NCI-H2029 (cell line): Measurements from ENCODE around the gene LONP2.
A peak's percentile ranks its signal among the peaks of the same experiment; 100 is the strongest.
"Not testable (repeated sequence)": the region's sequence is repeated elsewhere in the genome, so short reads cannot be mapped to it uniquely, and the experiment has no call there.

Experiments
- DNase-seq: peaks from one replicate; lab custom pipeline; 2025; lab: John Stamatoyannopoulos, UW

Gene LONP2

DNA sequence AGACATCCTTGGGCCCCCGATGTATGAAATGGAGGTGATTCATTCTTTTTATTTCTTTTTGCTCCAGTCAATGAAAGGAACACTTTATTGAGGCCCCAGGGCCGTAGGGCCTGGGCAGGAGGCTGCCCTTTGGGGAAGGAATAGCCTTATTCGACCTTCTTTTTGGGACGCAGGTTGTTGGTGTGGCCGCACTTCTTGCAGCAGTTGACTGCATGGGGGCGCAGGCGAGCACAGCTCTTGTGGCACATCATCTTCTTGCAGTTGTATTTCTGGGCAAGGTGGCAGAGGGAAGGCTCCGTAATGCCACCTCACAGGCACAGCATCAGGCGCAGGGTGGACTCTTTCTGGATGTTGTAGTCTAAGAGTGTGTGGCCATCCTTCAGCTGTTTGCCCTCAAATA lies 90.2 kb downstream of the LONP2 start:
- DNase-seq: no peak

DNA sequence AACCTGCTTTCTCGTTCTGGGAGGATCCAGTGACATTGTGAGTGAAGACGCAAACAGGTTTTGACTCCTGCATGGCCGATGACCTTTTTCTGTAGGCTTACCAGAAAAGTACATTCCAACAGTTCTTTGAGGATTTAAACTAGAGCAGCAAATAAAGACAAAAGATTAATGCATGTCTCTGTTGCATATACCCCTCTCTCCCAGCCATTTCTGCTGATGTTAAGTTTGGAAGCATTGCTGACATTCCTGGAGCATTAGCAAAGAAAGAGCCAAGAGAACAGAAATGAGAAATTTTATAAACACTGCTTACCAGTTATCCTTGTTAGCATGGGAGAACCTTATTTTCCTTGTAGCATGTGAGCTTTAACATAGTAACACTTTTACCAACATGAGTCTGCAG lies 91.9 kb downstream of the LONP2 start:
- no peak for DNase-seq

DNA sequence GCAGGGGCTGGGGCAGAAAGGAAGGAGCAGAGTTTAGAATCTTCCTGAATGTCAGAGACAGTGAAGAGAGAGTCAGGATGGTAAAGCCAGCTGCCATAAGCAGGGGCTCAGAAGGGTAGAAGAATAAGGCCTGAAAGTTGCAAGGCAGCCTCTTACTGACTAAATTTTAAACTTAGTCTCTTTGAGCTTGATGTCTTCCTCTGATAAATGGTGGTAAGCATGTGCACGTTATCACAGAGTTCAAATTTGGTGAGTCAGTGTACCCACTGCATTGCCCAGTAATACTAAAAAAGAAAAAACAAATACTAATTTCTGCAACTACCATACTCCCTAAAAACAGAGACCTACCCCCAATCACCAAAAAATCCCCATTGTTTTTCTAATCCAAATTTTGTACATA lies 96.0 kb downstream of the LONP2 start:
- DNase-seq: no peak

GRCh38 chr16:48342591-48342990 lies 98.5 kb downstream of the LONP2 start:
- no peak for DNase-seq

DNA sequence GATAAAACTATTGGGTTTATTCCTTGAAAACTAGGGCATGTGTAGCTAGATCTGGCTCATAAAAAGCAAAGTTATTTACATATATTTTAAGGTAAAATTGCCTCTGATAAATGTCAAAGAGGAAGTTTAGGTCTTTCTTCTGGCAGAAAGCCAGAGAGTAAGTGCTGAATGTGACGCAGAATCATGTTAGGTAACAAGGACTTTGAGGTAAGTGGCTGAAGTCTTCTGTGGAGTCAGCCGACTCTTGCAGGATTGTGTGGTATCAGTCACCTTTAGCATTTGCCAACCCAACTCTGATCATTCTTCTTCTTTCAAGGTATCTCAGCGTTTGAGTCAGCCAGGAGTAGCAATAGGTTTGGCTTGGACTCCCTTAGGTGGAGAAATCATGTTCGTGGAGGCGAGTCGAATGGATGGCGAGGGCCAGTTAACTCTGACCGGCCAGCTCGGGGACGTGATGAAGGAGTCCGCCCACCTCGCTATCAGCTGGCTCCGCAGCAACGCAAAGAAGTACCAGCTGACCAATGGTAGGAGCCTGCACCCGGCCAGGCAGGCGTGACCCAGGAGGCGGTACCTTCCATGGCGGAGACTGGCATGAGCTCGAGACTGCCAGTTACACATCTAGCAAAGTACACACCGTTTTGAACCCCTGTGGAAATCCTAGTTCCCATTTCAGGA lies 103.2 kb downstream of the LONP2 start:
- DNase-seq: no peak

DNA sequence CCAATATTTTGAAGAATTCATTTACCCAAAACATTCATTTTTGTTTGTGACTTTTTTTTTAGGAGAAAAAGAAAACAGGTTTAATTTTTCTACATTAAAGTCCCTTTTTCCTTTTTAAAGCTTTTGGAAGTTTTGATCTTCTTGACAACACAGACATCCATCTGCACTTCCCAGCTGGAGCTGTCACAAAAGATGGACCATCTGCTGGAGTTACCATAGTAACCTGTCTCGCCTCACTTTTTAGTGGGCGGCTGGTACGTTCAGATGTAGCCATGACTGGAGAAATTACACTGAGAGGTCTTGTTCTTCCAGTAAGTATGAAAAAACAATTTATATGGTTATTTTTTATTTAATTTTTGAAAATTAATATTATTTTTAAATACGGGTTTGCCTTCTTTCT lies 103.9 kb downstream of the LONP2 start:
- no peak for DNase-seq

- no peak for DNase-seq
These were observed 106.6 kb downstream of the LONP2 start for GRCh38 chr16:48350736-48351135.

GRCh38 chr16:48352648-48353390 lies 108.7 kb downstream of the LONP2 start:
- DNase-seq: no peak

- peak; percentile 35 for DNase-seq
These were observed 109.6 kb downstream of the LONP2 start for GRCh38 chr16:48353565-48354163.

DNA sequence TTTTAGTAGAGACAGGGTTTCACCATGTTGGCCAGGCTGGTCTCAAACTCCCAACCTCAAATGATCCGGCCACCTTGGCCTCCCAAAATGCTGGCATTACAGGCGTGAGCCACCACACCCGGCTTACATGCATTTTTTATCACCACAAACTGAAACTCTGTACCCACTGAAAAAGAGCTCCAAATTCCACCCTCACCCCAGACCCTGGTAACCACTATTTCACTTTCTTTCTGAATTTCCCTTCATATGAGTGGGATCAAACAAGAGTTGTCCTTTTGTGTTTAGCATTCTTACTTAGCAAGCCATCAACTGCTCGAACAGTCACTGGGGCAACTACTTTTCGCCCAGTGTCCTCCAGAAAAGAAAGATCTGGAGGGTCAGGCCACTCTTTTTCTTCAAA lies 110.3 kb downstream of the LONP2 start:
- not testable (repeated sequence) for DNase-seq

DNA sequence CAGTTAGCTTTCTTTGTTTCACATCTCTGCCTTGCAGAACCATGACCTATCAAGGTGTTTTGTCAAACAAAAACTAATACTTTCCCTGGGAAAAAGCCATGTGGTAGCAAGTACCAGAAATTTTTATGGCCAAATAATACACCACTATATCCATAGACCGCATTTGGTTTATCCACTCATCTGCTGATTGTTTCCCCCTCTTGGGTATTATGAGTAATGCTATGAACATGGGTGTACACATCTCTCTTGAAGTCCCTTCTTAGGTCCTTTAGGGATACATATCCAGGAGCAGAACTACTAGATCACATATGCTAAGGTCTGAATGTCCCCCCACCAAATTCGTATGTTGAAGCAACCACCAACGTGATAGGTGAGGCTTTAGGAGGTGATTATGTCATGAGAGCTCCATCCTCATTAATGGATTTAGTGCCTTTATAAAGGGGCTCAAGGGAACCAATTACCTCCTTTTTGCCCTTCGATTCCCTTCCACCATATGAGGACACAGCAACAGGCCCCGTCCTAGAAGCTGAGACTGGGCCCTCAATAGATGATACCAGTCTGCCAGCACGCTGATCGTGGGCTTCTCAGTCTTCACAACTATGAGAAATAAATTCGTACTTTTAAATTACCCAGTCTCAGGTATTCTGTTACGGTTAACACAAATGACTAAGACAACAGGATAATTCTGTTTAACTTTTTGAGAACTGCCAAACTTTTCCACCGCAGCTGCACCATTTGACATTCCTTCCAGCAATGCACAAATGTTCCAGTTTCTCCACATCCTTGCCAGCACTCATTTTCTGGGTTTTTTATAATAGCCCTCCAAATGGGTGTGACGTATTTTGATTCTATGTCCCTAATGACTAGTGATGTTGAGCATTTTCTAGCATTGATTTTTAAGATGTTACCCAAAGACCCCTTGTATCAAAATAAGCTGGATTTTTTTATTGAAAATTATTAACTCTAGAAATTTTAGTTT lies 111.1 kb downstream of the LONP2 start:
- no peak for DNase-seq

DNA sequence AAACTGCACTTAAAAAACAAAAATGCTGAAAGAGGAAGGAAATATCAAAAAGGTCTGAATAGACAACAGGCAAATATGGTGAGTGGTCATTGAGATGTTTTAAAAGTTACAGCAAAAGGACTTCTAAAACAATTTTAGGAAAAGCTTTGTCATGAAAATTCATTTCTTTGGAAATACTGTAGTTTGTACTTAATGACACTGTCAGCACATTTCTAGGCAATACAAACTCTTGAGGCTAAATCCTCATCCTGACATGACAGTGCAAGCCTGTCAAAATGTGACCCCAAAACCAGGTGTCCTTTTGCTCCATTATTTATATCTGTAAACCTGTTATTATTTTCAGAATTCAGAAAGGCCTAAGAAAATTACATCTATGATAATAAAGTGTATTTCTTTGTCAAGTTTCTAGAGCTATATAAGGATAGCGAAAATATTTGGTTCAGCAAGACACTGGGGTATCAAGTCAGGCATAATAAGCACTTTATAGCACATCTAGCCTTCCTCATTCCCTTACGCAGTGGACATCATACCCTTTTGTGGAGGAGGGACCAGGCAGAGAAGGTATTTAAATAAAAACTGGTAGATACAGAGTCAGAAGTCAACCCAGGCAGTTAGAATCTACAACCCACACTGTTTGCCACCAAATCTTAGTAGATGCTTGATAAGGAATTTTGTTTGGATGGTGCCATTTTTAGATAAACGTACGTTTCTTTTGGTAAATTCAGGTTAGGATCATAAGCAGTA lies 112.7 kb downstream of the LONP2 start:
- DNase-seq: no peak

DNA sequence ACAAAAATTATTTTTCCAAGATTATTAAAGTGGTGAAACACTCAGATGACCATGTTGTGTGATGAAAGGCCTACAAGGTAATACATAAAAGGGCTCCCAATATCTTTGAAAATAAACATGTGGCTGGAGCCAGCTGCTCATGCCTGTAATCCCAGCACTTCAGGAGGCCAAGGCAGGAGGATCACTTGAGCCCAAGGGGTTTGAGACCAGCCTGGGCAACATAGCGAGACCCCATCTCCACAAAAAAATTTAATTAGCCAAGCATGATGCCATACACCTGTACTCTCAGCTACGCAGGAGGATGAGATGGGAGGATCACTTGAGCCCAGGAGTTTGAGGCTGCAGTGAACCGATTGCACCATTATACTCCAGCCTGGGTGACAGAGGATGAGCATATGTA lies 114.3 kb downstream of the LONP2 start:
- no peak for DNase-seq

- no peak for DNase-seq
These were observed 115.9 kb downstream of the LONP2 start for GRCh38 chr16:48359983-48360382.

GRCh38 chr16:48361012-48361411 lies 116.9 kb downstream of the LONP2 start:
- no peak for DNase-seq

DNA sequence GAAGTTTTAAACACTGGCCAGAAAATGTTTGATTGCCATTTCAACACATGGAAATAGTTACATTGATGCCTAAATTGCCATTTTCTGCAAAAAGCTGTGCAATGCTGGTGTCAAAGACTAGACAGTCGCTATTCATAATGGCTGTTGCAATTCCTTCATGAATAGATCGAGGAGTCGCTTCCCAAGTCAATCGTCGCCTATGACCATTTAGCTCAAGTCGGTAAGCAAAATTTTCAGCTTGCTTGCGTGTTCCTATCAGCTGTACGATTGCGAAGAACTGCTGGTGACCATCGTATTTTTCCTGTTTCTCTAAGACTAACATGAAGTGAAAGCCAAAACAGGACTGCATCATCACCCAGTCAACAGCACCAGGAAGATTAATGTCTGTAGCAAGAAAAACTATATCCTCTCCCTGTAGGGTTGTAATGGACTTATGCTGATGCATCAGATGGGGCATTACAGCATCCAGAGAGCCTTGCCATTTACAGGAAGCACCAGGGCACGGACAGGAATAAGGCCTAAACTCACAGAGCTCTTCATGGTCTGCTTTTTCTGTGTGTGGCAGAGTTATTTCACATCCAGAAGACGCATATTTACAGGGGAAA lies 117.5 kb downstream of the LONP2 start:
- DNase-seq: no peak

- peak; percentile 8 for DNase-seq
These were observed 121.0 kb downstream of the LONP2 start for GRCh38 chr16:48365025-48365600.

- DNase-seq: peak; percentile 58
These were observed 121.6 kb downstream of the LONP2 start for GRCh38 chr16:48365601-48366164.

DNA sequence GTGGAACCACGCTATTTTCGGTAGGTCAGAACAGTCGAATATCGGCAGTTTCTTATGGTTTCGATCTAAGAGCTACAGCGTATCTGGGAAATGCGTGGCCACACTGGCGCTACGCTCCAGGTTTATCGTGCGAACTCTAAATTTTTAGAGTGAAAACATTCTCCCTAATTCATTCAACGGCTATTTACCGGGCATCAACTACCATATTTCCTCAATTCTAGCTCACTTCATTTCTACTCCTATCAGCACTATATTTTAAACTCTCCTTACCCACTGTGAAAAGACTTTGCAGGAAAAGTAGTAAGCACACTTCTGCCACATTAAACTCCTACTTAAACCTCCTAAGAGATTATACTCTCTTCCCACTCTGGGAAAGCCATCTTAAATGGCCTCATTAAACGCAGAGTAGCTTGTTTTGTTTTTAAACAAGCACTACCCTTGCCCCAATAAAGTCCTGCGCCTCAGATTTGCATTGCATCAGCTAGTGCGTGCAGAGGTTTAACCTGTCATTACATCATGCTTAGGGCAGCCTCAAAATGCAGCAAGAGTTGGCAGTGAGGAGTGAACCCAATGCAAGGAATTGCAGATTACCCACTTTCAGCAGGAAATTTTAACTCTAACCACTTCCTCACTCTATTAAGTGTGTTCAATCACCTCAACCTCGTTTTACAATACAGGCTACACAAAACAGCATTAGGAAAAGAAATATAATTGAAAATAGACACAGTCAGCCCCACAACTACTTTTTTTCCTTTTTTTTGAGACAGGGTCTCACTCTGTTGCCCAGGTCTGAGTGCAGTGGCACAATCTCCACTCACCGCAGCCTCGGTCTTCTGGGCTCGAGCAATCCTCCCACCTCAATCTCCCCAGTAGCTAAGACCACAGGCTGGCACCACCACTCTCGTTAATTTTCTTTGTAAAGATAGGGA lies 122.3 kb downstream of the LONP2 start:
- peak; percentile 8 for DNase-seq
